Spinal cord (tissue), 10 donors: ENCODE data around the gene PTPRF. TPM values are rescaled to one million over a fixed set of nuclear protein-coding genes. Genes with fewer than 3 reads are reported as not detected.

Experiments used
- DNase-seq, 6 donors: peaks; one replicate each; pipeline versions ENCODE4 v3.0.0 to v3.0.0-alpha.2; 2013 to 2015; ENCODE audit warnings: low spot score in 6 of 6, low read depth in 4 of 6
- H3K27ac ChIP-seq: one replicate; pipeline ENCODE4 v1.5.1; 2013; ENCODE audit warnings: low read depth, low read length, control low read depth
- H3K27me3 ChIP-seq: one replicate; pipeline ENCODE4 v1.6.1; 2013; ENCODE audit warnings: low read length; ENCODE audit not compliant: control insufficient read depth, insufficient read depth
- H3K36me3 ChIP-seq: one replicate; pipeline ENCODE4 v1.6.1; 2013; ENCODE audit warnings: low read length; ENCODE audit not compliant: control insufficient read depth, insufficient read depth
- H3K4me1 ChIP-seq: one replicate; pipeline ENCODE4 v1.6.1; 2013; ENCODE audit warnings: low read length; ENCODE audit not compliant: control insufficient read depth, insufficient read depth
- H3K4me3 ChIP-seq: one replicate; pipeline ENCODE4 v1.5.1; 2013; ENCODE audit warnings: low read depth, low read length, control low read depth
- H3K9me3 ChIP-seq: one replicate; pipeline ENCODE4 v1.6.1; 2013; ENCODE audit warnings: low read length; ENCODE audit not compliant: control insufficient read depth, insufficient read depth
- WGBS: methylation state at CpG from one replicate; pipeline ENCODE4 v1.1.5; 2013; ENCODE audit warnings: missing lambda C conversion rate; ENCODE audit not compliant: insufficient coverage; 5-methylcytosine and 5-hydroxymethylcytosine counted together
- polyA plus RNA-seq, 2 donors: library from polyadenylated mRNA; unstranded; fragments of 120-200 nt; gene quantifications; one replicate each; pipeline ENCODE4 v1.2.1, GENCODE V29; 2013; ENCODE audit not compliant: insufficient read length in 2 of 2
- total RNA-seq, 2 donors: library from RNA; depleted of rRNA in 1 of 2; stranded (reverse); fragments of 120-200 nt in 1 of 2; fragments of >200 nt in 1 of 2; gene quantifications; one replicate each; pipeline versions ENCODE4 v1.2.3 to v1.2.4, GENCODE V29; 2013 to 2014
- donor health status: healthy.

The PTPRF gene
- total and polyA plus RNA-seq, 4 donors: 51.0 to 114 (median 92.4) TPM

- no peaks in the 10 kb centered on the region for H3K36me3 ChIP-seq
- WGBS: no CpG with 5 or more reads among the region's 1 CpG
- peaks cover 3% of the 10 kb centered on the region for H3K4me1 ChIP-seq
- H3K9me3 ChIP-seq: no peaks in the 10 kb centered on the region
- no peak overlapping the region for H3K4me3 ChIP-seq
- H3K27me3 ChIP-seq: no peaks in the 10 kb centered on the region
- DNase-seq: no peak
- H3K27ac ChIP-seq: no peak overlapping the region
Observed at GRCh38 chr1:43511394-43511793, 19.3 kb upstream of the PTPRF start.

DNA sequence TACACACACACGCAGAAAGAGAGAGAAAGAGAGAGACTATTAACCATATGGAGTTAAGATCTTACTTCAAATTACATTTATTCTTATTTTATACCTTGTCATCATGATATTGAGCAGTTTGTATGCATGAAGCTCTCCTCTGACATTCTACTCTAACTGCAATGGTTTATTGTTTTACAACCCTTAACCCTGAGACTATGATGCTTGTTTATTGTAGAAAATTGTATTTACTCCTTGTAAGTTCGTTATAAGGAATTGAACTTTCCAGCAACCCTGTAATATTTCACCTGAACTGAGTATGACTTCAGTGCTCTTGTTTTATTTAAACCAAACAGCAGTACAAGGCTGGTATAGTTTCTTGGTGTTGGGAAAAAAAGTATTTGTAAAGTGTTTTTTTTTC, 18.6 kb upstream of the PTPRF start:
- Histone ChIP-seq H3K27me3 (no peaks in the 10 kb centered on the region), H3K36me3 (no peaks in the 10 kb centered on the region), H3K4me3 (no peak overlapping the region), H3K4me1 (peaks cover 3% of the 10 kb centered on the region), H3K9me3 (no peaks in the 10 kb centered on the region), H3K27ac (no peak overlapping the region)
- no CpG with 5 or more reads among the region's 2 CpGs for WGBS
- no peak for DNase-seq

GRCh38 chr1:43512681-43513080, 18.0 kb upstream of the PTPRF start:
- 100% methylated on average over 2 of the region's 6 CpGs for WGBS
- no peaks in the 10 kb centered on the region for H3K27me3 ChIP-seq
- H3K4me1 ChIP-seq: peaks cover 3% of the 10 kb centered on the region
- DNase-seq: no peak
- no peak overlapping the region for H3K4me3 ChIP-seq
- no peaks in the 10 kb centered on the region for H3K36me3 ChIP-seq
- H3K27ac ChIP-seq: no peak overlapping the region
- no peaks in the 10 kb centered on the region for H3K9me3 ChIP-seq

DNA sequence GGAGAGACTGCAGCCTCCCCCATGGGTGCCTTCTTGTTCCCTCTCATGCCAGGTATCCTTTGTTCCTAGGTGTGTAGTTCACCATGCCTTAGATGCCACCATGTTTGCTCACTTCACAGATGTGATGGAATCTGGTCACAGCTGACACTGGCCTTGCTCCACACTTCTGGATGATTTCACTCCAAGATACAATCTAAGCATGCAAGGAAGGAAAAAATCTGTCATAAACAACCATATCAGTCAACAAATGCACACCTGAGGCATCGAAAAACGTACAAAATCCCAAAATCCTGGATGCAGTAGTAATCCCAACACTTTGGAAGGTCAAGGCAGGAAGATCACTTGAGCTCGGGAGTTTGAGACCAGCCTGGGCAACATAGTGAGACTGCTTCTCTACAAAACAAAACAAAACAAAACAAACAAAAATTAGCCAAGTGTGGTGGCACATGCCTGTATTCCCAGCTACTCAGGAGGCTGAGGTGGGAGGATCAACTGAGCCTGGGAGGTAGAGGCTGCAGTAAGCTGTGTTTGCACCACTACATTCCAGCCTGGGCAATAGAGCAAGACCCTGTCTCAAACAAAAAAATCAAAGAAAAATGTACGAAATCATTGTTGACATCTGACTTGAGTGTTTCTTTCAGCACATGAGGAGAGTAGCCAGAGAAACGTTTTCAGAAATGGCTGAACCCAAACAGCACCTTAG, 17.1 kb upstream of the PTPRF start:
- Histone ChIP-seq H3K27ac (no peak overlapping the region), H3K27me3 (no peaks in the 10 kb centered on the region), H3K4me3 (no peak overlapping the region), H3K4me1 (peaks cover 3% of the 10 kb centered on the region), H3K9me3 (no peaks in the 10 kb centered on the region), H3K36me3 (no peaks in the 10 kb centered on the region)
- 65% methylated on average over 4 of the region's 5 CpGs for WGBS
- DNase-seq: no peak

DNA sequence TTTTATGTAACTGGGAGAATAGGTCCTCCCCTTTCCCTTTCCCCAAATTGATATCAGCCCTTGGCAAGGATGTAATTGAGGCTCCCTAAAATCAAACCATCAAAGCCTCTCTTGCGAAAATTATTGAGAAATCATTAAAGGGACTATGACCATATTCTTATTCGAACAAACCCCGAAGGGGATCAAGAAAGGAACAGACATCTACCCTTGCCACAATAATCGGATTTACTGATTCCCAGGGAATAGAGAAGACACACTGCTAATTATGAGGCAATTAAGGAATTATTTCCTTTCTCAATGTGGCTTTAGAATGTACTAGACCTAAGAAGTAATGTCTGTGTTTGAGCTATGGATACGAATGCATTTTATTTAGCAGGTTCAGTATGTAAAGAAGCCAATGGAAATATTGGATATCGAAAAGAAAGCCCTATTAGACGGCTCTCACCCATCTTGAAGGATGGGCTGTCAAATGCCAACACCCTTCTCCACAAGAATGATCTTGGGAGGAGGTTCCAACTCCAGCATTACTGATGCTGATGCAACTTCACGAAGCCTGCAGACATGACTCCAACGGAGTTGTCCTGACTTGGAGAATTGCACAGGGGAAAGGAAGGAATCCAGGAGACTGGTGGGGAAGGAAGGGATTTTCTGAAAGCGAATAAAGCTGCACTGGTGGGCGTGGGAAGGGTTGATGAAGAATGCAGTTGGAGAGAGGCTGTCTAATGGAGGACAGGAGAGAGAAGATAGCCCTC, 11.6 kb upstream of the PTPRF start:
- Histone ChIP-seq H3K4me1 (peaks cover 3% of the 10 kb centered on the region), H3K9me3 (no peaks in the 10 kb centered on the region), H3K27me3 (no peaks in the 10 kb centered on the region), H3K36me3 (no peaks in the 10 kb centered on the region), H3K4me3 (no peak overlapping the region), H3K27ac (no peak overlapping the region)
- DNase-seq: no peak
- 93% methylated on average over 3 of the region's 11 CpGs for WGBS

- Histone ChIP-seq H3K9me3 (no peaks in the 10 kb centered on the region), H3K27ac (no peak overlapping the region), H3K27me3 (no peaks in the 10 kb centered on the region), H3K4me3 (no peak overlapping the region), H3K4me1 (no peaks in the 10 kb centered on the region), H3K36me3 (no peaks in the 10 kb centered on the region)
- 50% methylated on average over 1 of the region's 3 CpGs for WGBS
- peak in 1 of 6 donors; percentile 40 for DNase-seq
Observed at GRCh38 chr1:43520100-43520778, 10.4 kb upstream of the PTPRF start.

- Histone ChIP-seq H3K27me3 (no peaks in the 10 kb centered on the region), H3K4me3 (no peak overlapping the region), H3K9me3 (no peaks in the 10 kb centered on the region), H3K27ac (no peak overlapping the region), H3K36me3 (no peaks in the 10 kb centered on the region), H3K4me1 (no peaks in the 10 kb centered on the region)
- no peak for DNase-seq
- WGBS: 92% methylated on average over 5 of the region's 8 CpGs
Observed at GRCh38 chr1:43521078-43521477, 9.6 kb upstream of the PTPRF start.

- WGBS: 60% methylated on average over 5 of the region's 8 CpGs
- peaks cover 1% of the 10 kb centered on the region for H3K27me3 ChIP-seq
- H3K36me3 ChIP-seq: no peaks in the 10 kb centered on the region
- no peak overlapping the region for H3K27ac ChIP-seq
- H3K4me1 ChIP-seq: no peaks in the 10 kb centered on the region
- no peak for DNase-seq
- H3K9me3 ChIP-seq: no peaks in the 10 kb centered on the region
- H3K4me3 ChIP-seq: no peak overlapping the region
Observed at GRCh38 chr1:43521756-43522155, 8.9 kb upstream of the PTPRF start.

DNA sequence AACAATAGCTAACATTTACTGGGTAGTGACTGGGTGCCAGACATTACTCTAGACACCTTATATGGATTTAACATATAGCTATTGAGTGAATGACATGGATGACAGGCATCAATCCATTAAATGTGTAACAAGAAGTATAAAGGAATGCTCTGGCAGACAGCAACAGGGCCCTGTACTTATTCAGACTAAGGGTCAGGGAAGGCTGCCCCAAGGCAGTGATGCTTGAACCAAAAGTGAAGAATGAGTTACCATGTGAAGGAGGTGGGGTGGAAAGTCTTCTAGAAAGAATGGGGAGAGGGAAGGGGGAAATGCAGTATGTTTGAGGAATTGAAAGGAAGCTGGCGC, 8.3 kb upstream of the PTPRF start:
- Histone ChIP-seq H3K9me3 (no peaks in the 10 kb centered on the region), H3K27me3 (peaks cover 2% of the 10 kb centered on the region), H3K4me3 (no peak overlapping the region), H3K36me3 (no peaks in the 10 kb centered on the region), H3K27ac (no peak overlapping the region), H3K4me1 (no peaks in the 10 kb centered on the region)
- WGBS: 83% methylated on average over 1 of the region's 1 CpG
- DNase-seq: no peak
